ENCODE results near the gene COBL.

Gene COBL

GRCh38 chr7:51261117-51261835 lies 55.3 kb downstream of the COBL start:
- no peak overlapping the region for H3K4me3 Mint-ChIP-seq
- H3K27ac Mint-ChIP-seq: no peak overlapping the region
- H3K4me1 Mint-ChIP-seq: no peaks in the 10 kb centered on the region

GRCh38 chr7:51260516-51260915 lies 56.1 kb downstream of the COBL start:
- no peaks in the 10 kb centered on the region for H3K9me3 Mint-ChIP-seq
- H3K27ac Mint-ChIP-seq: no peak overlapping the region
- H3K4me1 Mint-ChIP-seq: no peaks in the 10 kb centered on the region
- no peak overlapping the region for H3K4me3 Mint-ChIP-seq
- no peaks in the 10 kb centered on the region for H3K36me3 Mint-ChIP-seq
- peaks cover 5% of the 10 kb centered on the region for H3K27me3 Mint-ChIP-seq

More at GRCh38 chr7:51261117-51261835, 55.3 kb downstream of the COBL start:
- no peaks in the 10 kb centered on the region for H3K9me3 Mint-ChIP-seq
- peaks cover 5% of the 10 kb centered on the region for H3K27me3 Mint-ChIP-seq
- H3K36me3 Mint-ChIP-seq: no peaks in the 10 kb centered on the region

- Mint-ChIP-seq H3K4me1 (no peaks in the 10 kb centered on the region), H3K27me3 (peaks cover 5% of the 10 kb centered on the region), H3K9me3 (no peaks in the 10 kb centered on the region), H3K27ac (no peak overlapping the region), H3K36me3 (no peaks in the 10 kb centered on the region), H3K4me3 (no peak overlapping the region)
Measured at GRCh38 chr7:51259766-51260165, 56.8 kb downstream of the COBL start.

GRCh38 chr7:51256916-51257315 lies 59.7 kb downstream of the COBL start:
- no peak overlapping the region for H3K4me3 Mint-ChIP-seq
- H3K27me3 Mint-ChIP-seq: peaks cover 5% of the 10 kb centered on the region
- no peaks in the 10 kb centered on the region for H3K36me3 Mint-ChIP-seq
- H3K27ac Mint-ChIP-seq: no peak overlapping the region
- H3K9me3 Mint-ChIP-seq: no peaks in the 10 kb centered on the region
- H3K4me1 Mint-ChIP-seq: no peaks in the 10 kb centered on the region

GRCh38 chr7:51256209-51256781 lies 60.3 kb downstream of the COBL start:
- no peak overlapping the region for H3K4me3 Mint-ChIP-seq
- no peaks in the 10 kb centered on the region for H3K9me3 Mint-ChIP-seq

GRCh38 chr7:51255536-51256208 lies 60.9 kb downstream of the COBL start:
- Mint-ChIP-seq H3K36me3 (no peaks in the 10 kb centered on the region), H3K4me3 (no peak overlapping the region), H3K9me3 (no peaks in the 10 kb centered on the region), H3K27me3 (peaks cover 5% of the 10 kb centered on the region), H3K4me1 (no peaks in the 10 kb centered on the region), H3K27ac (no peak overlapping the region)

More at GRCh38 chr7:51256209-51256781, 60.3 kb downstream of the COBL start:
- Mint-ChIP-seq H3K4me1 (no peaks in the 10 kb centered on the region), H3K27ac (no peak overlapping the region), H3K36me3 (no peaks in the 10 kb centered on the region), H3K27me3 (peaks cover 5% of the 10 kb centered on the region)

GRCh38 chr7:51255036-51255435 lies 61.6 kb downstream of the COBL start:
- Mint-ChIP-seq H3K4me1 (no peaks in the 10 kb centered on the region), H3K9me3 (no peaks in the 10 kb centered on the region), H3K27ac (no peak overlapping the region), H3K36me3 (no peaks in the 10 kb centered on the region), H3K27me3 (peaks cover 5% of the 10 kb centered on the region), H3K4me3 (no peak overlapping the region)

GRCh38 chr7:51253157-51253556 lies 63.5 kb downstream of the COBL start:
- Mint-ChIP-seq H3K4me1 (no peaks in the 10 kb centered on the region), H3K36me3 (no peaks in the 10 kb centered on the region), H3K4me3 (no peak overlapping the region), H3K9me3 (no peaks in the 10 kb centered on the region), H3K27me3 (peaks cover 3% of the 10 kb centered on the region), H3K27ac (no peak overlapping the region)

- no peaks in the 10 kb centered on the region for H3K4me1 Mint-ChIP-seq
- no peak overlapping the region for H3K4me3 Mint-ChIP-seq
- no peaks in the 10 kb centered on the region for H3K9me3 Mint-ChIP-seq
- H3K27me3 Mint-ChIP-seq: no peaks in the 10 kb centered on the region
- no peaks in the 10 kb centered on the region for H3K36me3 Mint-ChIP-seq
- H3K27ac Mint-ChIP-seq: no peak overlapping the region
Measured at GRCh38 chr7:51251290-51251689, 65.3 kb downstream of the COBL start.

- Mint-ChIP-seq H3K4me3 (no peak overlapping the region), H3K4me1 (no peaks in the 10 kb centered on the region), H3K27me3 (no peaks in the 10 kb centered on the region), H3K27ac (no peak overlapping the region), H3K36me3 (no peaks in the 10 kb centered on the region), H3K9me3 (no peaks in the 10 kb centered on the region)
Measured at GRCh38 chr7:51250512-51250911, 66.1 kb downstream of the COBL start.

GRCh38 chr7:51249991-51250390 lies 66.6 kb downstream of the COBL start:
- Mint-ChIP-seq H3K27me3 (no peaks in the 10 kb centered on the region), H3K4me1 (no peaks in the 10 kb centered on the region), H3K4me3 (no peak overlapping the region), H3K36me3 (no peaks in the 10 kb centered on the region), H3K9me3 (no peaks in the 10 kb centered on the region), H3K27ac (no peak overlapping the region)

GRCh38 chr7:51249187-51249945 lies 67.2 kb downstream of the COBL start:
- no peaks in the 10 kb centered on the region for H3K9me3 Mint-ChIP-seq
- no peak overlapping the region for H3K4me3 Mint-ChIP-seq
- H3K36me3 Mint-ChIP-seq: no peaks in the 10 kb centered on the region
- H3K27ac Mint-ChIP-seq: no peak overlapping the region
- H3K27me3 Mint-ChIP-seq: no peaks in the 10 kb centered on the region
- H3K4me1 Mint-ChIP-seq: no peaks in the 10 kb centered on the region

GRCh38 chr7:51246258-51247245 lies 70.1 kb downstream of the COBL start:
- Mint-ChIP-seq H3K27ac (no peak overlapping the region), H3K4me3 (no peak overlapping the region), H3K27me3 (no peaks in the 10 kb centered on the region), H3K4me1 (no peaks in the 10 kb centered on the region), H3K9me3 (no peaks in the 10 kb centered on the region), H3K36me3 (no peaks in the 10 kb centered on the region)

GRCh38 chr7:51244885-51245284 lies 71.7 kb downstream of the COBL start:
- H3K36me3 Mint-ChIP-seq: no peaks in the 10 kb centered on the region
- H3K4me1 Mint-ChIP-seq: no peaks in the 10 kb centered on the region
- no peak overlapping the region for H3K4me3 Mint-ChIP-seq
- no peak overlapping the region for H3K27ac Mint-ChIP-seq
- no peaks in the 10 kb centered on the region for H3K9me3 Mint-ChIP-seq
- no peaks in the 10 kb centered on the region for H3K27me3 Mint-ChIP-seq

GRCh38 chr7:51244053-51244452 lies 72.6 kb downstream of the COBL start:
- no peaks in the 10 kb centered on the region for H3K9me3 Mint-ChIP-seq
- no peak overlapping the region for H3K4me3 Mint-ChIP-seq
- H3K36me3 Mint-ChIP-seq: no peaks in the 10 kb centered on the region
- no peaks in the 10 kb centered on the region for H3K27me3 Mint-ChIP-seq
- H3K27ac Mint-ChIP-seq: no peak overlapping the region
- H3K4me1 Mint-ChIP-seq: no peaks in the 10 kb centered on the region

Measured in activated naive CD4-positive, alpha-beta T cell treated with anti-CD3 and anti-CD28 coated beads, Interleukin-2, amount 50 U/mL, for 24 hours (primary cell).